ENCODE measurements around the gene NMT1.
A peak's percentile ranks its signal among the peaks of the same experiment; 100 is the strongest.
"Not testable (repeated sequence)": the region's sequence is repeated elsewhere in the genome, so short reads cannot be mapped to it uniquely, and the experiment has no call there.

NMT1 gene

GRCh38 chr17:45123930-45124796 is 63.0 kb downstream of the NMT1 start:
- DNase-seq: peak; percentile 89

DNA sequence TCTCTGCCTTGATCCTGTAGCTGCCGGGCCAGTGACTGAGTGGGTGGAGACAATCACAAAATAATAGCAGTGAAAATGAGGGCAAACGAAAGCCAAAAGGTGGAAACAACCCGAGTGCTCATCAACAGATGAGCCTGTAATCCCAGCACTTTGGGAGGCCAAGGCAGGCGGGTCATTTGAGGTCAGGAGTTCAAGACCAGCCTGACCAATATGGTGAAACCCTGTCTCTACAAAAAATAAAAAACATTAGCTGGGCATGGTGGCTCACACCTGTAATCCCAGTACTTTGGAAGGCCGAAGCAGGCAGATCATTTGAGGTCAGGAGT is 63.6 kb downstream of the NMT1 start:
- DNase-seq: not testable (repeated sequence)

DNA sequence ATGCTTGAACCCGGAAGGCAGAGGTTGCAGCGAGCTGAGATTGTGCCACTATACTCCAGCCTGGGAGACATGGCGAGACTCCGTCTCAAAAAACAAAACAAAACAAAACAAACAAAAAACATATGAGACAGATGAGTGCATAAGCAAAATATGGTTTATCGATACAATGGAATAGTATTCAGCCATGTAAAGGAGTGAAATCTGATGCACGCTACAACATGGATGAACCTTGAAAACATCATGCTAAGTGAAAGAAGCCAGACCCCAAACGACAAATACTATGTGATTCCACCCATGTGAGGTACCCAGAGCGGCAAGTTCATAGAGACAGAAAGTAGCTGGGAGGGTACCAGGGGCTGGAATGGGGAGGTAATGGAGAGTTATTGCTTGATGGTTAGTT is 64.4 kb downstream of the NMT1 start:
- no peak for DNase-seq

GRCh38 chr17:45127207-45127547 is 66.1 kb downstream of the NMT1 start:
- no peak for DNase-seq

DNA sequence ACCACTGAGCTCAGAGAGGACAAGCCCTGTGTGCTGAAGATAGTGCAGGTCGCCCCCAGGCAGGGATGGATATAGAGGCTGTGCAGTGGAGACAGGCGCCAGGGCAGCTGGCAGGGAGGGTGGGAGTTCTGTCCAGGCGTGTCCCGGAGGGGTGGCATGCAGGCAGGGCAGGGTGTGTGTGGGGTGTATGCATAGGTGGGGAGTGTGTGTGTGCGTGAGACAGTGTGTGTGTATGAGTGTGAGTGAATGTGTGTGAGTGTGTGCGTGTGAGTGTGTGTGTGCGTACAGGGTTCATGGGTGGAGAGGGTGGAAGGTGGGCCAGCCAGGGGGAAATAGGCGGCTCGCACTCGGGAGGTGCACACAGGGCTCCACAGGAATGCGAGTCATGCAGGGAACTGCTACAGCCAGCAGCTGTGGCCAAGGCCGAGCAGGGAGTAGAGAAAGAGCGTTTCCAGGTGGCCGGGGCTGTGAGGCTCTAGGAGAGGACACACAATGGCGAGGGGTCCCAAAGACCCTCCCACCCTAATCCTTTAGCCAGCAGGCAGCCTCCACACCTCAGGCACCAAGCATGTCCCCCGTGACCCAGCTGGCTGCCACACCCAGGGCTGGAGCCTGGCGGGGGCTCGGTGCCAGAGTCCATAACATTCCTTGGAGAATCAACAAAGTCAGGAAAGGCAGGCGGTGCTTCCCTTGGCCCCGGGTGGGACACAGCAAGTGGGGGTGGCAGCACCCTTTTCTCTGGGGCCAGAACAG is 66.6 kb downstream of the NMT1 start:
- no peak for DNase-seq

DNA sequence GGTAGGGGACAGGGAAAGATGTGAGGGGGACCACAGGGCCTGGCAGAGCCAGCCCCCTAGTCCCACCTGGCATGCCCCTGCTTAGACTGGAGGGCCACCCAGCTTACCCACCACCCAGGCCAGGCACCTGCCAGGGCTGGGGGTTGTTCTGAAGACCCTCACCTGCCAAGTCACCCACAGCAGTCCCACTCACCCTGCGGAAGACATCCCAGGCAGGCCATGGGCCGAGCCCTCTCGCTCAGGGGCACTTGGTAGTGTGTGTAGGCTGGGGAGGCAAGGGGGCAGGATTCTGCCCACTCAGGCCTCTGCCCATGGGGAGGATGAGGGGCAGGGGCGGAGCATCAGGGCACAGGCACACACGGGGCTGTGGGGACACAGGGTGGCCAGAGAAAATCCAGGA is 67.2 kb downstream of the NMT1 start:
- no peak for DNase-seq

DNA sequence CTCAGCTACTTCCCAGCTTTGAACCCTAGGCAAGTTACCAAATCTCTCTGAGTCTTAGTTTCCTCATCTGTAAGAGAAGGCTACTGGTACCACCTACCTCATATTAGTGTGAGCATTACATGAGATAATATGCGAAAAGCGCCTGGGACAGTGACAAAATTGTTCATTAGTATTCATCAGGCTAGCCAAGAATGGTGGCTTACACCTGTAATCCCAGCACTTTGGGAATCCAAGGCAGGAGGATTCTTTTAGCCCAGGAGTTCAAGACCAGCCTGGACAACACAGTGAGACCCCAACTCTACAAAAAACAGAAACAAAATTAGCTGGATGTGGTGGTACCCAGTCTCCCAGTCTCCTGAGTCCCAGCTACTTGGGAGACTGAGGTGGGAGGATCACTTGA is 67.9 kb downstream of the NMT1 start:
- no peak for DNase-seq

GRCh38 chr17:45129426-45129939 is 68.4 kb downstream of the NMT1 start:
- DNase-seq: no peak

DNA sequence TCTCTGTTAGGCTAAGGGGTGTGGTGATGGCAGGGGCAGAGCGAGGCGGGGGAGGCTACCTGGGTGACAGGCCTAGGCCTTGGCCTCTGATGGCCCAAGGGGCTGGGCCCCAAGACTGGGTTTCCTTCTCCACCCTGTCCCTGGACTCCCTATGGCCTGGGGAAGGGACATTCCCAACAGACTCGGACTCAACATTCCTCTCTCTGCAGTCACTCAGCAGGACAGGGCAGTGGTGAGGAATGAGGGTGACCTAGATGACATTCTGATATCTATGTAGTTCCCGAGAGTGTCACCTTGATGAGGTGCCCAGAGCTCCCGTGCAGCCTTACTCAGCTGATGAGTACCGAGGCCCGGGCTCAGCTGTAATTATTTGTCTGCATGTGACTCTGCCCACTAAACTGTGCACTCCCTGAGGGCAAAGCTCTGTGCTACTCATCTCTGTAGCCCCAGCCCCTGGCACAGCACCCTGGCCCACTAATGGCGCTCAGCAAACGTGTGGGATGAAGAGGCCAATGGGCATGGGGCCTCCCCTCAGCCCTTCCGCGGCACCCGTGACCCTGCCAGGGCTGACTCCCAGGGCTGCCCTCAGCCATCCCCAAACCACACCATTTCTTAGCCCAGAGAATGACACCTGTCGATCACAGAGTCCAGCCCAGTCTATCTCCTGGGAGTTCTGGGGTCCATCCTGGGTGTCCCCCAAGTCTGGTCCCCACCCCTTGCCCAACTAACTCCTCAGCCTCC is 69.0 kb downstream of the NMT1 start:
- no peak for DNase-seq

- DNase-seq: no peak
These were observed 69.8 kb downstream of the NMT1 start for GRCh38 chr17:45130681-45131615.

GRCh38 chr17:45131616-45132319 is 70.7 kb downstream of the NMT1 start:
- peak; percentile 34 for DNase-seq

GRCh38 chr17:45132320-45132571 is 71.1 kb downstream of the NMT1 start, which contains the start of gene PLCD3:
TSS of gene PLCD3 (minus strand) at chr17:45132515. CDS start at chr17:45132410, 105 bp downstream.
- no peak for DNase-seq

DNA sequence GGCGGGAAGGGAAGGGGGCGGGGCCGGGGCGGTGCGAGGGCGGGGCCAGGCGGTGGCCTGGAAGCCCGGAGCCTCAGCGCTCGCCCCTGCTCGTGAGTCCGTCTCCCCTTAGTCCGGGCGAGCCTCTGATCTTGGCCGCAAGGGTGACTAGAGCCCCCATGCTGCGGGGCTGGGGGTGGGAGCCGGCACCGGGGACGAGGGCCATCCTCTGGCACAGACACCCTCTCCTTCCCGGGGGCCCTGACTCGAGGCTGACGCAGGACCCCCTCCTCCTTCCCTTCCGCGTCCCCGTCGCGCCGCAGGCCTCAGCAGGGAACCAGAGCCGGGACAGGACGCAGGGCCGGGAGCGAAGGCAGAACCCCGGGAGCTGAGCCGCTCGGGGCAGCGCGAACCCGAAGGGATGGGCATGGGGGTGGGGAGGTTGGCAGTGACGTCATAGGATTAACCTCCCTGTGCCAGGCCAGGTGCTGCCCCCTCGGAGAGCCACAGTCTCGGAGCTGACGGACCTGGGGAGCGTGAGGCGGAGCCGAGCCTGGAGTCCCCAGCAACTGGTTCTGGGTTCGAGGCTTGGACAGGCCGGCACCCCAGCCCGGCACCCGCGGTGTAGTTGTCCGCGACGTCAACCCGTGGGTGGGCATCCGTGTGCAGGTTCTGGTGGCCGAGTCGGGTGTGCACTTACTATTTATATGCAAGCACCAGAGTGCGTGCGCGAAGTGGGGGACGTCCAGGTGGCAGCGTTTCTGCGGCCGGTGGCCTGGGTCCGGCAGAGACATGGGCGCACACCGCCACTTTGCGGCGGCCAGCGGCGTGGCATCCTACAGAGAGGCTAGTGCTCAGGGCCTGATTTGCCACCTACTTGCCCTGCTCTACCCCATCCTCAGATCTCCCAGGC is 71.7 kb downstream of the NMT1 start:
- peak; percentile 57 for DNase-seq

GRCh38 chr17:45135192-45135977 is 74.3 kb downstream of the NMT1 start, which contains the start of gene ACBD4:
TSS of gene ACBD4 (plus strand) at chr17:45135687. CDS start at chr17:45136145, 458 bp downstream.
- DNase-seq: peak; percentile 94

DNA sequence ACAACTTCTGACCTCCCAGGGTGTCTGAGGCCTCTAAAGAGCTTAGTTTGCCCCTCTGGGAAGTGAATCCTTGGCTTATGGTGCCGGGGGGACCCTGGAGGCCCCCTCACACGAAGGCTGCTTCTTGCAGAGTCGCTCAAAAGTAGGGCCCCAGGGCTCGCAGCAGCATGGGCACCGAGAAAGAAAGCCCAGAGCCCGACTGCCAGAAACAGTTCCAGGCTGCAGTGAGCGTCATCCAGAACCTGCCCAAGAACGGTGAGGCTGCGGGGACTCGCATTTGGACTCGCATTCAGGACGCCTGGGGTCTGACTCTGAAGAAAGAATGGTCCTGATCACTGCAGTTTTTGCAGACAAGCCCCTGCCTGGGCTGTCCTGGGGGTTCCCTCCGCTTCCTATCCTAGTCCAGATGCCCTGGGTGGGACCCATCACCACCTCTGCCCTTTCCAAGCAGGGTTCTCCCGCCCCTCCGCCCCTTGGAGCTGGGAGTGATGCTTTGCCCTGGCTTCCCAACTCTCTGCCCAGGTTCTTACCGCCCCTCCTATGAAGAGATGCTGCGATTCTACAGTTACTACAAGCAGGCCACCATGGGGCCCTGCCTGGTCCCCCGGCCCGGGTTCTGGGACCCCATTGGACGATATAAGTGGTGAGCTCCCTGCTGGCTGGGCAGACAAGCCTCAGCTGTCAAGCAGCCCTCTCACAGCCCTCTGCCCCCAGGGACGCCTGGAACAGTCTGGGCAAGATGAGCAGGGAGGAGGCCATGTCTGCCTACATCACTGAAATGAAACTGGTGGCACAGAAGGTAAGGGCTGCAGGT is 75.1 kb downstream of the NMT1 start:
- DNase-seq: no peak

GRCh38 chr17:45136846-45137560 is 75.9 kb downstream of the NMT1 start:
- no peak for DNase-seq

DNA sequence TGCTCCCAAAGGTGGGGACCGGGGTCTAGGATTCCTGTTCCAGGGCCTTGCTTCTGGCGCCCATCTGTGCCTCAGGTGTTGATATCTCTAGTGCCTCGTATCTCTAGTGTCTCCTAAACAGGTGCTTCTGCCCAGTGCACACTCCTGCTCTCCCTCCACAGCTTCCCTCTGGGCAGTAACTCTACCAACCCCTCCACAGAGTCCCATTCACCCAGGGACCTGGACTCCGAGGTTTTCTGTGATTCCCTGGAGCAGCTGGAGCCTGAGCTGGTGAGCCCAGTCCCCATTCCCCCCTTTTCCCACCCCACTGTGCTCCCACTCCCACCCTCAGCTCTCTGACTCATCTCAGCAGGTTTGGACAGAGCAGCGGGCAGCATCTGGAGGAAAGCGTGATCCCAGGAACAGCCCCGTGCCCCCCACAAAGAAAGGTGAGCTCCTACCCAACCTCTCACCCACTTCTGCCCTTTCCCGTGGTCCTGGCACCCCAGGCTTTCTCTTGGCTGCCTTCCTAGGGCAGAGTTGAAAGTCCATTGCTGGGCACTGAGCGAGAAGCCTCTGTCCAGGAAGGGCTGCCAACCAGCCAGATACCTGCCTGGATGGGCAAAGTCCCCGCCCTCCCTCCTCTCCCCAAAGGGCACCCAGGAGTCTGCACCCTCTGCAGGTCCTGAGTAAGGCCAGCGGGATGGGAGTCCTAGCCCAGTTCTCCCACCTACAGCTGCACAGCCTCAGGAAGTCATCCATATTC is 76.6 kb downstream of the NMT1 start:
- no peak for DNase-seq
